ENCODE data around the gene VPS4A. TPM values are rescaled to one million over a fixed set of nuclear protein-coding genes. Genes with fewer than 3 reads are reported as not detected.
A peak's percentile ranks its signal among the peaks of the same experiment; 100 is the strongest.

The VPS4A gene
- polyA plus RNA-seq, 3 donors = 18.2 to 25.7 (median 21.8) TPM

DNA sequence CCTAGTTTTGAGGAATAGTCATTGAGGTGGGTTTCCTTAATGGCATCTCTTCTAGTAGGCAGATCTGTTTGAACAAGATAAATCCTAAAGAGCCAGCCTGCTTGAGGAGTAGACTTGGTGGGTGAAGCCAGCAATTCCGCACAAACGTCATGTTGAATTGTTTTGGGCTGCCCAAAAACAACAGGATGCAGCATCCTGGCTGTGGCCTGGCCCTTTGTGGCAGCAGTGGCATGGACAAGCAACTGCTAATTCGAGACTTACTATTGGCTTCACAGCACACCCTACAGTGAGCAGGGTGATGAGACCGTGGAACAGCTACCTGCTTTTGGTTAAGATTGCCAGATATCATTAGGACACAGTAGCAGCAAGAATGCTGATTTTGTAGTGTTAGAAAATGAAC lies 9.3 kb upstream of the VPS4A start:
- Histone ChIP-seq H3K4me3 (replicated peaks in 1 of 3; ENCODE audit: low read depth in 2 of 3, low read length in 3 of 3) (no peak overlapping the region), H3K4me2 (replicated peaks; ENCODE audit: extremely low read depth, low read length, poor library complexity, severe bottlenecking) (no peak overlapping the region), H3K36me3 (replicated peaks in 1 of 2; ENCODE audit: control insufficient read depth in 1 of 2, insufficient read depth in 2 of 2, low read length in 2 of 2) (no peaks in the 10 kb centered on the region), H3K9ac (ENCODE audit: insufficient read depth, low read length, poor library complexity, severe bottlenecking) (no peak overlapping the region), H4K20me1 (ENCODE audit: insufficient read depth, low read length) (no peaks in the 10 kb centered on the region), H3K4me1 (ENCODE audit: control insufficient read depth in 1 of 2, insufficient read depth in 2 of 2, low read length in 2 of 2) (peaks cover 28 to 32% of the 10 kb centered on the region in 2 donors), H3K9me3 (replicated peaks in 1 of 2; ENCODE audit: control insufficient read depth in 1 of 2, insufficient read depth in 1 of 2, low read length in 2 of 2) (no peaks in the 10 kb centered on the region), H3K79me2 (ENCODE audit: insufficient read depth, low read length) (no peaks in the 10 kb centered on the region), H3K27me3 (ENCODE audit: control insufficient read depth in 2 of 2, insufficient read depth in 2 of 2, low read length in 2 of 2) (no peaks in the 10 kb centered on the region), H3K27ac (ENCODE audit: low read depth in 1 of 2, low read length in 2 of 2) (no peak overlapping the region), H2AFZ (ENCODE audit: insufficient read depth, low read depth, low read length, poor library complexity, severe bottlenecking) (no peak overlapping the region)
- H3K27ac Mint-ChIP-seq = no peak overlapping the region
- DNase-seq = no peak
- peaks cover 1 to 9% (median 7%) of the 10 kb centered on the region in 3 donors for H3K27me3 Mint-ChIP-seq (ENCODE audit: low read depth in 3 of 3)
- no peak overlapping the region for H3K4me3 Mint-ChIP-seq
- H3K36me3 Mint-ChIP-seq = peaks cover 10 to 12% of the 10 kb centered on the region in 2 donors
- peaks cover 0 to 3% (median 0%) of the 10 kb centered on the region in 7 donors for H3K9me3 Mint-ChIP-seq
- peaks cover 31% of the 10 kb centered on the region for H3K4me1 Mint-ChIP-seq
- intact Hi-C loops (cut with micrococcal nuclease) = no loop called here
- 100% methylated on average over 2 of the region's 4 CpGs for WGBS (ENCODE audit: insufficient coverage)
- TF ChIP-seq, protein P1, sequence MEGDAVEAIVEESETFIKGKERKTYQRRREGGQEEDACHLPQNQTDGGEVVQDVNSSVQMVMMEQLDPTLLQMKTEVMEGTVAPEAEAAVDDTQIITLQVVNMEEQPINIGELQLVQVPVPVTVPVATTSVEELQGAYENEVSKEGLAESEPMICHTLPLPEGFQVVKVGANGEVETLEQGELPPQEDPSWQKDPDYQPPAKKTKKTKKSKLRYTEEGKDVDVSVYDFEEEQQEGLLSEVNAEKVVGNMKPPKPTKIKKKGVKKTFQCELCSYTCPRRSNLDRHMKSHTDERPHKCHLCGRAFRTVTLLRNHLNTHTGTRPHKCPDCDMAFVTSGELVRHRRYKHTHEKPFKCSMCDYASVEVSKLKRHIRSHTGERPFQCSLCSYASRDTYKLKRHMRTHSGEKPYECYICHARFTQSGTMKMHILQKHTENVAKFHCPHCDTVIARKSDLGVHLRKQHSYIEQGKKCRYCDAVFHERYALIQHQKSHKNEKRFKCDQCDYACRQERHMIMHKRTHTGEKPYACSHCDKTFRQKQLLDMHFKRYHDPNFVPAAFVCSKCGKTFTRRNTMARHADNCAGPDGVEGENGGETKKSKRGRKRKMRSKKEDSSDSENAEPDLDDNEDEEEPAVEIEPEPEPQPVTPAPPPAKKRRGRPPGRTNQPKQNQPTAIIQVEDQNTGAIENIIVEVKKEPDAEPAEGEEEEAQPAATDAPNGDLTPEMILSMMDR (IDR thresholded peaks at IDR 0.05) = no peak

- peaks cover 0 to 3% (median 0%) of the 10 kb centered on the region in 7 donors for H3K9me3 Mint-ChIP-seq
- peaks cover 10 to 12% of the 10 kb centered on the region in 2 donors for H3K36me3 Mint-ChIP-seq
- no peak overlapping the region for H3K4me3 Mint-ChIP-seq
- H4K20me1 ChIP-seq (ENCODE audit: insufficient read depth, low read length) = no peaks in the 10 kb centered on the region
- no peaks in the 10 kb centered on the region for H3K9me3 ChIP-seq (replicated peaks in 1 of 2; ENCODE audit: control insufficient read depth in 1 of 2, insufficient read depth in 1 of 2, low read length in 2 of 2)
- H3K27ac ChIP-seq (ENCODE audit: low read depth in 1 of 2, low read length in 2 of 2) = no peak overlapping the region
- H3K36me3 ChIP-seq (replicated peaks in 1 of 2; ENCODE audit: control insufficient read depth in 1 of 2, insufficient read depth in 2 of 2, low read length in 2 of 2) = no peaks in the 10 kb centered on the region
- peaks cover 28 to 32% of the 10 kb centered on the region in 2 donors for H3K4me1 ChIP-seq (ENCODE audit: control insufficient read depth in 1 of 2, insufficient read depth in 2 of 2, low read length in 2 of 2)
- H3K4me3 ChIP-seq (replicated peaks in 1 of 3; ENCODE audit: low read depth in 2 of 3, low read length in 3 of 3) = no peak overlapping the region
- H3K27me3 Mint-ChIP-seq (ENCODE audit: low read depth in 3 of 3) = peaks cover 1 to 9% (median 7%) of the 10 kb centered on the region in 3 donors
- 100% methylated on average over 2 of the region's 4 CpGs for WGBS (ENCODE audit: insufficient coverage)
- DNase-seq = no peak
- H3K4me1 Mint-ChIP-seq = peaks cover 31% of the 10 kb centered on the region
- peak overlapping the region in 1 of 7 donors; percentile 38 for H3K27ac Mint-ChIP-seq
- TF ChIP-seq, protein P1 (IDR thresholded peaks at IDR 0.05) = no peak
- H3K4me2 ChIP-seq (replicated peaks; ENCODE audit: extremely low read depth, low read length, poor library complexity, severe bottlenecking) = no peak overlapping the region
- no peak overlapping the region for H2AFZ ChIP-seq (ENCODE audit: insufficient read depth, low read depth, low read length, poor library complexity, severe bottlenecking)
- H3K9ac ChIP-seq (ENCODE audit: insufficient read depth, low read length, poor library complexity, severe bottlenecking) = no peak overlapping the region
- intact Hi-C loops (cut with micrococcal nuclease) = no loop called here
- no peaks in the 10 kb centered on the region for H3K79me2 ChIP-seq (ENCODE audit: insufficient read depth, low read length)
- H3K27me3 ChIP-seq (ENCODE audit: control insufficient read depth in 2 of 2, insufficient read depth in 2 of 2, low read length in 2 of 2) = no peaks in the 10 kb centered on the region
Observed at GRCh38 chr16:69302301-69302700, 8.8 kb upstream of the VPS4A start.

Data from CD14-positive monocyte (primary cell).